Effector memory CD8-positive, alpha-beta T cell (primary cell): ENCODE data around the gene ZNF644.
"Not testable (repeated sequence)": the region's sequence is repeated elsewhere in the genome, so short reads cannot be mapped to it uniquely, and the experiment has no call there.

Experiments used
- ATAC-seq: fragments of 150-1000 bp; cut with Tn5 transposase; replicated peaks from 2 replicates; pipeline ENCODE4 v1.10.0; 2021; ENCODE audit warnings: mild to moderate bottlenecking, moderate library complexity
- DNase-seq, 3 experiments: peaks; one replicate each; pipeline ENCODE4 v3.0.0; 2021
- H3K27ac Mint-ChIP-seq, 2 donors: one replicate each; pipeline ENCODE4 v1.8.0; 2022; ENCODE audit warnings: mild to moderate bottlenecking in 2 of 2, mixed read lengths in 2 of 2, moderate library complexity in 2 of 2
- H3K27me3 Mint-ChIP-seq, 2 donors: one replicate each; pipeline ENCODE4 v1.8.0; 2022; ENCODE audit warnings: mixed read lengths in 2 of 2
- H3K36me3 Mint-ChIP-seq: one replicate; pipeline ENCODE4 v1.8.0; 2022; ENCODE audit warnings: mild to moderate bottlenecking, moderate library complexity, mixed read lengths; ENCODE audit not compliant: insufficient read depth
- H3K4me1 Mint-ChIP-seq, 2 donors: one replicate each; pipeline ENCODE4 v1.8.0; 2022; ENCODE audit warnings: low read depth in 2 of 2, mixed read lengths in 2 of 2
- H3K4me3 Mint-ChIP-seq, 2 donors: one replicate each; pipeline ENCODE4 v1.8.0; 2022; ENCODE audit warnings: mild to moderate bottlenecking in 2 of 2, mixed read lengths in 2 of 2, moderate library complexity in 2 of 2
- H3K9me3 Mint-ChIP-seq, 2 donors: one replicate each; pipeline ENCODE4 v1.8.0; 2022; ENCODE audit warnings: mixed read lengths in 2 of 2
- total RNA-seq, 9 experiments: gene quantifications; one replicate each; lab custom pipeline; 2026; lab: John Stamatoyannopoulos, UW

The ZNF644 gene
- 114 to 194 (median 174) reads per million in 9 experiments for total RNA-seq

DNA sequence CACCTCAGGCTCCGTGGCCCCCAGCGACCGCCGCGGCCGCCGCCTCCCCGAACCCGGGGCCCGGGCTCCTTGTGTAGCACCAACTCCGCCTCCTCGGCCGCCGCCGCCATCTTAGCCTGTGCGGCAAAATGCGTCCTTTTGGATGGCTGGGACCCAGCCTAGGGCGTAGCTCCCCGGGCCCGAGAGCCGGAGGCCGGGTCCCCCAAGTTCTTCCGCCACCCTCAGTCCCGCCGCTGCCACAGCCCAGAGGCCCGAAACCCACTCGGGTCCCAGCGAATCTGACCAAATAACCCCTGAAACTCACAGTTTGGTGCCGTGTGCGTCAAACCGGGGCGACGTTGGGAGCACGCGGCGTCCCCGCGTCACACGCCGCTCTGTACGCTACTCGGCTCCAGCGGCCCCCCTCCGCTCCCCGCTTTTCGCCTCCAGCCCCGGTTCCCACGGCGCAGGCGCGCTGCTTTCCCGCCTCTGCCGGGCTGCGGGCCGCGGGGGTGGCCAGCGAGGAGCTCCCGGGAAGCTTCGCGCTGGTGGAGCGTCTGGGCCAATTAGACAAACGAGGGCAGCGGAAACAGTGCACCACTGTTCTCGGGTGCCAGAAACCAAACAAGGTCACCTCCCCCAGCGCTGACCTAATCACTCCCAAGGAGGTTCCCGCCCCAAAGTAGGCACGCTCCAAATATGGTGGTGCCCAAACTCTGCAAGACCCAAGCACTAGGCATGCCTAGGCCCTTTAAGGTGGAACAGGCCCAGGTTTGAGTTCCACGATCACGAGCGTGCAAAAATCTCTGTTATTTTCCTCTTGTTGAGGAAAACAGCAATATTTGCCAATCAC, at the start of gene ZNF644:
ZNF644 (minus strand) TSS at position 350 of the 832 bp plus-strand sequence. CDS start 39,682 bp downstream, outside the sequence.
- no peaks in the 10 kb centered on the region for H3K9me3 Mint-ChIP-seq
- DNase-seq (peak; percentile 88 to 90 (median 89)), ATAC-seq (peak; percentile 80)
- H3K4me3 Mint-ChIP-seq, result peak within 1 kb of the TSS; percentile 92 to 93
- H3K4me1 Mint-ChIP-seq, result peaks cover 26 to 44% of the 10 kb centered on the region in 2 donors
- peak within 1 kb of the TSS; percentile 98 for H3K27ac Mint-ChIP-seq
- H3K27me3 Mint-ChIP-seq, result no peaks in the 10 kb centered on the region
- peaks cover 38% of the 10 kb centered on the region for H3K36me3 Mint-ChIP-seq

DNA sequence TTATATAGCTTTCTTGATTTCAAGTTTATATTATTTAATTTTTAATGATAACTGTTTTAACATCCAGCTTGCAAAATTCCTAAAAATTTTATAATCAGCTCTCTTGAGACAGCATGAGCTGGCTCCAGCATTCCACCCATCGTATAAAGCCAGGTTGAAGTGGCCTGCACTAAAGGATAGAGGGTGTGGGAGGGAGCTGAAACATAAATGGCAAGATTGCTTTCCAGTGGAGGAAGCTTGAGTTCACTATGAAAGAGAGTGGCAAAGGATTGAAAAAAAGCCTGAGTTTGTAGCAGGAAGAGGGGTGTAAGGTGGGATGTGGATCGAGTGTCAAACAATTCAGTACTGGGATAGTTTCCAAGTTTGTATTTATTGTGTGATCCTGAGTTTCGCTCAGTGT, 48.5 kb upstream of the ZNF644 start:
- Mint-ChIP-seq H3K36me3 (peaks cover 3% of the 10 kb centered on the region), H3K27me3 (peaks cover 27% of the 10 kb centered on the region in 2 donors), H3K27ac (no peak overlapping the region), H3K4me1 (no peaks in the 10 kb centered on the region), H3K9me3 (no peaks in the 10 kb centered on the region), H3K4me3 (no peak overlapping the region)
- ATAC-seq, result no peak
- DNase-seq, result no peak

DNA sequence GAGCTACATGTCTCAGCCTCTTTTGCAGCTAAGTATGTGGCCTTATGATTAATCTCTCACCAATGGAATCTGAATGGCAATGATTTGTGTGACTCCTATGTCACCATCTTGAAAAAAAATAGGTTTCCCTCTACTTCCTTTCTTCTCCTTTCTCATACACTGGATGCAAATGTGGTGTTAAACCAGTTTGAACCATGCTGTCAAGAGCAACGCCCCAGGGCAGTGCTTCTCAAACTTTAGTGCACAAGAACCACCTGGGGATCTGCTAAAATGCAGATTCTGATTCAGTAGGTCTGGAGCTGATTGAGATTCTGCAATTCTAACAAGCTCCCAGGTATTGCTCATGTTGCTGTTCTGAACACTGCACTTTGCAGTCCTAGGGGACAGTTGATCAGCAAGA, 44.7 kb upstream of the ZNF644 start:
- no peaks in the 10 kb centered on the region for H3K36me3 Mint-ChIP-seq
- H3K27me3 Mint-ChIP-seq, result peaks cover 23 to 27% of the 10 kb centered on the region in 2 donors
- no peaks in the 10 kb centered on the region for H3K9me3 Mint-ChIP-seq
- H3K4me1 Mint-ChIP-seq, result no peaks in the 10 kb centered on the region
- no peak overlapping the region for H3K27ac Mint-ChIP-seq
- DNase-seq, result no peak
- no peak overlapping the region for H3K4me3 Mint-ChIP-seq
- ATAC-seq, result no peak

DNA sequence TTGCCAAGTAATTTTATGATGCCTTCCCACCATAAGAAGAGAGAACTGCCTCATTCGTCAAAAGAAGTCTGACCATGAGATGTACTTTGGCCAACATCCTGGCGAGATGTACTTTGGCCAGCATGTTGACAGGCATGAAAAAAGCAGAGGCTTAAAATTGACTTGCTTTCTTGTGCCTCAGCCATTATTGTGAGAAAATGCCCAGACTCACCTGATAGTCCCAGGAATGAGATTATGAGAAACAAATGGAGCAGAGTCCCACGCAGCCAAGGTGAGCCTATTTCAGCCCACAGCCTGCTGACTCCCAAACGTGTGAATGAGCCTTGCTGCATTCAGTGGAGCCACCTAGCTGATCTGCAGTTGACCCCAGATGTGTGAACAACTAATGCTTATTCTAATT, 43.5 kb upstream of the ZNF644 start:
- Mint-ChIP-seq H3K36me3 (no peaks in the 10 kb centered on the region), H3K9me3 (no peaks in the 10 kb centered on the region), H3K4me1 (no peaks in the 10 kb centered on the region), H3K27ac (no peak overlapping the region), H3K4me3 (no peak overlapping the region), H3K27me3 (peaks cover 25 to 34% of the 10 kb centered on the region in 2 donors)
- ATAC-seq (no peak), DNase-seq (no peak)

DNA sequence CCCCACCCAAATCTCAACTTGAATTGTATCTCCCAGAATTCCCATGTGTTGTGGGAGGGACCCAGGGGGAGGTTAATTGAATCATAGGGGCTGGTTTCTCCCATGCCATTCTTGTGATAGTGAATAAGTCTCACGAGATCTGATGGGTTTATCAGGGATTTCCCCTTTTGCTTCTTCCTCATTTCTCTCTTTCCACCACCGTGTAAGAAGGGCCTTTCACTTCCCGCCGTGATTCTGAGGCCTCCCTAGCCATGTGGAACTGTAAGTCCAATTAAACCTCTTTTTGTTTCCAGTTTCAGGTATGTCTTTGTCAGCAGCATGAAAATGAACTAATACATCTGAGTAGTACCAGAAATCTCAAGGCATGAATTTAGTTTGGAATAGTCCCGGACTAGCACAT, 41.6 kb upstream of the ZNF644 start:
- ATAC-seq, H3K27ac Mint-ChIP-seq, H3K36me3 Mint-ChIP-seq, DNase-seq, H3K9me3 Mint-ChIP-seq, H3K4me3 Mint-ChIP-seq, H3K4me1 Mint-ChIP-seq: not testable (repeated sequence)
- peaks cover 20 to 39% of the 10 kb centered on the region in 2 donors for H3K27me3 Mint-ChIP-seq

DNA sequence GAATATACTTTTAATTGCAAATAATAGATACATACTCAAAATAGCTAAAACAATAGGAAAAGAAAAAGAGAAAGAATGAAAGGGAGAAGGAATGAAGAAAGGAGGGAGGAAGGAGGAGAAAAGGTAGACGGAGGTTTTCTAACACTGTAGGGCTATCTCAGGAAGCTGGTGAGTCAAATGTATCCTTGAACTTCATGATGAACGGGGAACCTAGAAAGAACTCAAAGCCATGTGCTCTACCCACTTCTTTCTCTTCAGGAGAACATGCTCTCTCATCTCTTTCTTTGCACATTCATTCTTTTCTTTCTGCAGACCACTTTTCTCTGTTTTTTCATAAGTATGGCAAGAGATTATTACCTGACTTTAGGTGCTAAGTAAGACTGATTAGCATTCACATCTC, 37.3 kb upstream of the ZNF644 start:
- Mint-ChIP-seq H3K36me3 (no peaks in the 10 kb centered on the region), H3K9me3 (no peaks in the 10 kb centered on the region), H3K27me3 (peaks cover 6 to 29% of the 10 kb centered on the region in 2 donors), H3K27ac (no peak overlapping the region), H3K4me1 (no peaks in the 10 kb centered on the region), H3K4me3 (no peak overlapping the region)
- no peak for DNase-seq
- ATAC-seq, result no peak

DNA sequence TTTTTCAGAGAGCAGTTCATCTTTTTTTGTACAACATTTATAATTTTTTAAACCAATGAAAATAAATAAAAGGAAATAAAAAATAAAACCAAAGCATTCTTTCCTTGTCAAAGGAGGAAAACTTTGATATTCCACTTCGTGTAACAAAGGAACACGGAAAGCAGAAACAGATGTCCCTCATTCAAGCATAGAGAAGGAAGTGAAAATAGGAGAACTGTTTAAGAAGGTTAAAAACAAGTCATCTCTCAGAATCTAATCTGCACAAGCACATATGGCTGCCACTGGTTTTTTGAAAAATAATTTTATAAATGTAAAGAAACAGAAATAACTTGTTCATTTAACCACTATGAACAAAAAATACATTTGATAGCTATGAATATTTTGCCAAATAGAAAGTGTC, 35.9 kb upstream of the ZNF644 start:
- H3K9me3 Mint-ChIP-seq, result no peaks in the 10 kb centered on the region
- H3K27me3 Mint-ChIP-seq, result peaks cover 6 to 22% of the 10 kb centered on the region in 2 donors
- no peak overlapping the region for H3K27ac Mint-ChIP-seq
- no peak overlapping the region for H3K4me3 Mint-ChIP-seq
- no peaks in the 10 kb centered on the region for H3K4me1 Mint-ChIP-seq
- ATAC-seq (no peak), DNase-seq (no peak)
- H3K36me3 Mint-ChIP-seq, result no peaks in the 10 kb centered on the region

DNA sequence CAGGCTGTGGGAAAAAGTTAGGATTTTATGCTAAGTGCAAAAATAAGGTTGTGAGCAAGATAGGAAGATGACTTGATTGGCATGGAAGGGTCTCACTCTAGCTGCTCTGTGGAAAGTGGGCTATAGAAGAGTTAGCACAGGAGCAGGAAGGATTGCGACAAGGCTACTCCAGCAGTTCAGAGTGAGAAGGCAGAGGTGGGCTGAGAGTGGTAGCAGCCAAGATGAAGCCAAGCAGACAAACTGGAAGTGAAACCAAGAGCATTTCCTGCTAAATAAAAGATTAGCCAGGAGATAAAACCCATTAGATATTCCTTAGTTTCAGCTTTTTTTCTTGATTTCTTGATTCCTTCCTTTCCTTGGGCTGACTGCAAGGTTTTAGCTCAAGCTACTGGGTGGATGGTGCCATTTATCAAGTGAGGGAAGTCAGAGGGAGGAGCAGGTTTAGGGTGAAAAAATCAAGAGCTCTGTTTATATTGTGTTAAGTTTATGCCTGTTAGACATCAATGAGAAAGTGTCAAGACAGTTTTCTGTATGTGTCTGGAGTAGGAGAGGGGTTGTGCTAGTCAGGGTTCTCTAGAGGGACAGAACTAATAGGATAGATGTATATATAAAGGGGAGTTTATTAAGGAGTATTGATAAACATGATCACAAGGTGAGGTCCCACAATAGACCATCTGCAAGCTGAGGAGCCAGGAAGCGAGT, 33.1 kb upstream of the ZNF644 start:
- DNase-seq (no peak), ATAC-seq (peak; percentile 50)
- H3K4me1 Mint-ChIP-seq, result no peaks in the 10 kb centered on the region
- H3K4me3 Mint-ChIP-seq, result no peak overlapping the region
- H3K36me3 Mint-ChIP-seq, result no peaks in the 10 kb centered on the region
- H3K27me3 Mint-ChIP-seq, result peaks cover under 1 to 7% of the 10 kb centered on the region in 2 donors
- H3K9me3 Mint-ChIP-seq, result no peaks in the 10 kb centered on the region
- no peak overlapping the region for H3K27ac Mint-ChIP-seq

DNA sequence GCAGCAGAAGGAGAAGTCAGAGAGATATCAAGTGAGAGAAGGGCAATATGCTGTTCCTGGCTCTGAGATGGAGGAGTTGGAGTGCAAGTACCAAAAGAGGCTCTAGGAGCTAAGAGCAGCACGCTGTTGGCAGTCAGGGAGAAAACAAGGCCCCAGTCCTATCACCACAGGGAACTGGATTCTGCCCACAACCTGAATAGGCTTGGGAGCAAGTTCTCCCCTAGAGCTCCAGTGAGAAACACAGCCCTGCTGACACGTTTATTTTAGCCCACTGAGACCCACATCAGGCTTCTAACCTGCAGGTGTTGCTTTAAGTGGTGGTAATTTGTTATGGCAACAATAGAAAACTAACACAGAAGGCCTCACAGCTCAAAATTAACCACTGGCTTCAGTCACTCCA, 31.8 kb upstream of the ZNF644 start:
- Mint-ChIP-seq H3K9me3 (no peaks in the 10 kb centered on the region), H3K36me3 (no peaks in the 10 kb centered on the region), H3K27me3 (no peaks in the 10 kb centered on the region), H3K4me1 (no peaks in the 10 kb centered on the region), H3K4me3 (no peak overlapping the region), H3K27ac (no peak overlapping the region)
- DNase-seq (no peak), ATAC-seq (no peak)

DNA sequence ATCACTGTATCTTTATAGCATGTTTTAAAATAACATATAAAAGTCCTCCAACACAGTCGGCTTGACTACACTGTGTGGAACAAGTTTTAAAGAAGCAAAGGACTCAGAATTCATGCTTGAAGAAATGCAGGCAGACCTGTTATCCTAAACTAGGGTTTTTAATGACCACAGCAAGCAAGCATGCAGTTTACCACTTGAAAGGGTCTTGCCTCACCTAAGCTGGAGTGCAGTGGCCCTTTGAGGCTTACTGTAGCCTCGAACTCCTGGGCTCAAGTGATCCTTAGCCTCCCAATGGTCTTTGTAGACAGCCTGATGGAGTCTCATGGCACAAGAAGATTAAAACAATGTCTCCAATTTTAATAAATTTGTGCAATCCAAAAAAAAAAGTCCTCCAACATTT, 27.7 kb upstream of the ZNF644 start:
- not testable (repeated sequence) for H3K9me3 Mint-ChIP-seq

DNA sequence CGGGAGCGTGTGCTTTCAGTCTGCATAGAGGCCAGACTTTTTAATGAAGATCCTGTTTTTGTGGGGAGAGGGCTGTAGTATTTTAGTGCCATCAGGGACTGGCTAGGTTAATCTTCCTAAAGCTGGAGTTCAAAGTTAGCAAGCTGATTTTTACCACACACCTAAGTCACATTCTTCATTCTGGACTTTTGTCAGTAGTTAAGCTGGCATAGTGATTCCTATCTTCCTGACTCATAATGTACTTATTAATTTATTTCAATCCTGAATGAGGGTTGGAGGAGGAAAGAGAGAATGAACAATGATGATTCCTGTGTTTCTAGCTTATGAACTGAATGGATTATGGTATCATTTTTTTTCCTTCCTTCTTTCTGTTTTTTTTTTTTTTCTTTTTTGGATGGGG, 24.9 kb upstream of the ZNF644 start:
- H3K27me3 Mint-ChIP-seq, result no peaks in the 10 kb centered on the region
- no peak overlapping the region for H3K27ac Mint-ChIP-seq
- H3K4me3 Mint-ChIP-seq, result no peak overlapping the region
- DNase-seq (no peak), ATAC-seq (no peak)
- no peaks in the 10 kb centered on the region for H3K4me1 Mint-ChIP-seq
- H3K9me3 Mint-ChIP-seq, result no peaks in the 10 kb centered on the region
- H3K36me3 Mint-ChIP-seq, result no peaks in the 10 kb centered on the region

More for the DNA sequence above, 27.7 kb upstream of the ZNF644 start:
- not testable (repeated sequence) for H3K4me1 Mint-ChIP-seq, ATAC-seq, DNase-seq, H3K27ac Mint-ChIP-seq, H3K4me3 Mint-ChIP-seq, H3K36me3 Mint-ChIP-seq, H3K27me3 Mint-ChIP-seq

DNA sequence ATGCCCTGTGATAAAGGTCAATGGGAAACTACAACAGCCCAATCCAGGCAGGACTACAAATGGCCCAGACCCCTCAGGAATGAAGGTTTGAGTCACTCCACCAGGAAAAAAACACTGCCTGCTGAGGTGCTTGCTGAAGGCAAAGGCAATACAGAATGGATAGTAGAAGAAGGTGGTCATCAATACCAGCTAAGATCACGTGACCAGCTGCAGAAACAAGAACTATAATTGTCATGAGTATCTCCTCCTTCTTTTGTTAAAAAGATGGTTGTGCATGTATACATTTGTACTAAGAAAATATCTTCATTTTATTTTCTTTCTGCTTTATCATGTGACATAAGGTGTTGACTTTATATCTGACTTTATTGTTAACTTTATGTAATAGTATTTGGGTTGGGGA, 23.4 kb upstream of the ZNF644 start:
- no peak for DNase-seq
- no peaks in the 10 kb centered on the region for H3K27me3 Mint-ChIP-seq
- no peak for ATAC-seq
- no peaks in the 10 kb centered on the region for H3K4me1 Mint-ChIP-seq
- H3K9me3 Mint-ChIP-seq, result peaks cover 0 to 5% of the 10 kb centered on the region in 2 donors
- no peak overlapping the region for H3K27ac Mint-ChIP-seq
- H3K4me3 Mint-ChIP-seq, result no peak overlapping the region
- H3K36me3 Mint-ChIP-seq, result no peaks in the 10 kb centered on the region

DNA sequence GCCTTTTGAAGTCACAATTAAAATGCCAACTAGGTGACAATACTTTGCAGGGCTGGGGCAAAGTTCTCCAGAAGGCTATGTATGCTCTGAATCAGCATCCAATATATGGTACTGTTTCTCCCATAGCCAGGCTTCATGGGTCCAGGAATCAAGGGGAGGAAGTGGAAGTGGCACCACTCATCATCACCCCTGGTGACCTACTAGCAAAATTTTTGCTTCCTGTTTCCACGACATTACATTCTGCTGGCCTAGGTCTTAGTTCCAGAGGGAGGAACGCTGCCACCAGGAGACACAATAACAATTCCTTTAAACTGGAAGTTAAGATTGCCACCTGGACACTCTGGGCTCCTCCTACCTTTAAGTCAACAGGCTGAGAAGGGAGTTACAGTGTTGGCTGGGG, 22.9 kb upstream of the ZNF644 start:
- not testable (repeated sequence) for H3K27me3 Mint-ChIP-seq, ATAC-seq, DNase-seq, H3K36me3 Mint-ChIP-seq, H3K4me3 Mint-ChIP-seq, H3K4me1 Mint-ChIP-seq, H3K27ac Mint-ChIP-seq, H3K9me3 Mint-ChIP-seq

DNA sequence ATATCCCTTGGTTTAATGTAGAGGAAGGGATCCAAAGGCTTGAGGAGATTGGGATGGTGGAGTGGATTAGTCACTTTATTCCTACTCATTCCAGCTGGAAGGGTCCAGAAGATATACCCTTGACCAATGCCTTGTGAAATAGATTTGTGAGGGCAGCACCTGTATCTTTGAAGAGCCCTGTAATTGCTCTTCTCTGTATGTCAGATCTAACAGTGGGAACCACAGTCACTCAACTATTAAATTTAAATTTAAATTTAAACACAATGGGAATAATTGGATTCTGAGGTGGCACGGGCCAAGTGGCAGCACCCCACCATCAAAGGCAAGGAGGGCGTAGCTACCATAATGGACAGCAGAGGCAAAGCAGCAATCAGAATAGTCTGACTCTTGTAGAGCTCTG, 20.5 kb upstream of the ZNF644 start:
- H3K4me3 Mint-ChIP-seq, H3K27me3 Mint-ChIP-seq, H3K27ac Mint-ChIP-seq, ATAC-seq, DNase-seq, H3K9me3 Mint-ChIP-seq, H3K4me1 Mint-ChIP-seq, H3K36me3 Mint-ChIP-seq: not testable (repeated sequence)
